WTC11 (cell line): ENCODE data around the gene LCE5A.

Source experiments
- MYBL2 ChIP-seq: sonication (generic); formaldehyde crosslinking; IDR thresholded peaks from 2 replicates; pipeline ENCODE4 v1.8.1; 2023; ENCODE audit warnings: mild to moderate bottlenecking, moderate library complexity, missing genetic modification reagents
- SMAD3 ChIP-seq: sonication (generic); formaldehyde crosslinking; IDR thresholded peaks from 2 replicates; pipeline ENCODE4 v1.8.0; 2022; ENCODE audit warnings: missing genetic modification reagents, mild to moderate bottlenecking, borderline replicate concordance
- TF ChIP-seq, protein P1 (sequence below): fragments of 200-600 bp; IDR thresholded peaks from 2 replicates; pipeline ENCODE4 v1.8.0; 2022; ENCODE audit warnings: antibody characterized with exemption

DNA sequence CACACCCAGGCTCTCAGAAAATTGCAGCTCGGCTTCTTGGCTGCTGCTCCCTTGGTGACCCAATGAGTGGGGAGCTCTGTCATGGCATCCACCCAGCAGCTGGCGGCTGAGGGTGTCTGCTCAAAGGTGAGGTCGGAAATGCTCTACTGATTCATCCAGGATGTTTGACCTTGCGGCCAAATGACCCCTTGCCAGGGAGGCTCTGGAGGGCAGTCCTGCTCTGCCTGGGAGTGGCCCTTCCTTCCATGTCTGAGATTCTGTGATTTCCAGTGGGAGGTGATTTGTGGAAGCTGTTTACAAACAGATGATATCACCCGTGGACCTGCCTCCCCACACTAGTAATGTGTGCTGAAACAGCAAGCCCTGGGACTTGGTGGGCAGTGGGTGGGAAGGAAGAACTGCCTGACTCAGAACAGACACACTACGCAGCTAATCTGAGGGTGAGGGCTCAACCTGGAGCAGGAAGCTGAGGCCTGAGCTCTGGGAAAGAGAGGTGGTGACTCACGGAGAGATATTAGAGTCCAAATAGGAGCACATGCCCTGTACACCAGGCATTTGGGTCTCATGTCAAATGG, 6.7 kb downstream of the LCE5A start:
- TF ChIP-seq MYBL2 (CRISPR knock-in tag) = no peak
- TF ChIP-seq SMAD3 = no peak
- TF ChIP-seq, protein P1, sequence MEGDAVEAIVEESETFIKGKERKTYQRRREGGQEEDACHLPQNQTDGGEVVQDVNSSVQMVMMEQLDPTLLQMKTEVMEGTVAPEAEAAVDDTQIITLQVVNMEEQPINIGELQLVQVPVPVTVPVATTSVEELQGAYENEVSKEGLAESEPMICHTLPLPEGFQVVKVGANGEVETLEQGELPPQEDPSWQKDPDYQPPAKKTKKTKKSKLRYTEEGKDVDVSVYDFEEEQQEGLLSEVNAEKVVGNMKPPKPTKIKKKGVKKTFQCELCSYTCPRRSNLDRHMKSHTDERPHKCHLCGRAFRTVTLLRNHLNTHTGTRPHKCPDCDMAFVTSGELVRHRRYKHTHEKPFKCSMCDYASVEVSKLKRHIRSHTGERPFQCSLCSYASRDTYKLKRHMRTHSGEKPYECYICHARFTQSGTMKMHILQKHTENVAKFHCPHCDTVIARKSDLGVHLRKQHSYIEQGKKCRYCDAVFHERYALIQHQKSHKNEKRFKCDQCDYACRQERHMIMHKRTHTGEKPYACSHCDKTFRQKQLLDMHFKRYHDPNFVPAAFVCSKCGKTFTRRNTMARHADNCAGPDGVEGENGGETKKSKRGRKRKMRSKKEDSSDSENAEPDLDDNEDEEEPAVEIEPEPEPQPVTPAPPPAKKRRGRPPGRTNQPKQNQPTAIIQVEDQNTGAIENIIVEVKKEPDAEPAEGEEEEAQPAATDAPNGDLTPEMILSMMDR = no peak
